Measurements from ENCODE around the gene PLSCR5. TPM values are rescaled to one million over a fixed set of nuclear protein-coding genes. Genes with fewer than 3 reads are reported as not detected.

Gene PLSCR5
- total and polyA plus RNA-seq, 10 of the 15 experiments (the other 5 are each of a cell fraction or from before 2014, with no cell fraction given), result 0.06 TPM; not detected in 9

DNA sequence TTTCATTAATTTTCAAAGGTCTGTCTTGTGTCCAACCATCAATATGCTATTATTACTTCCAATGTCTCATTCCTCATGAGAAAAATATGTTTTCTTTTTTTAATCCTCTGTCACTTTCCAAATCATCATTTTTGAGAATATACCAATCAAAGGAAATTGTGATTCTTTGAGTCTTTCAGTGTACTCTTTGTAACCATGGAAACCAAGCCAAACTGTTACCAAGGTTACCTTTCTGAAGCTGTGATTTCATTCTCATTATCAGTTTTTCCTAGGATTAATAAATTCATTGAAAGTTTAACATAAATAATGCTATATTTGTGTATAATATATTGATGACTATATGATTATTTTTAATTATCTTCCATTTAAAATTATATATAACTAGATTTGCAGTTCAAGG, 16.6 kb upstream of the PLSCR5 start (continued):
- TF ChIP-seq, protein P1, sequence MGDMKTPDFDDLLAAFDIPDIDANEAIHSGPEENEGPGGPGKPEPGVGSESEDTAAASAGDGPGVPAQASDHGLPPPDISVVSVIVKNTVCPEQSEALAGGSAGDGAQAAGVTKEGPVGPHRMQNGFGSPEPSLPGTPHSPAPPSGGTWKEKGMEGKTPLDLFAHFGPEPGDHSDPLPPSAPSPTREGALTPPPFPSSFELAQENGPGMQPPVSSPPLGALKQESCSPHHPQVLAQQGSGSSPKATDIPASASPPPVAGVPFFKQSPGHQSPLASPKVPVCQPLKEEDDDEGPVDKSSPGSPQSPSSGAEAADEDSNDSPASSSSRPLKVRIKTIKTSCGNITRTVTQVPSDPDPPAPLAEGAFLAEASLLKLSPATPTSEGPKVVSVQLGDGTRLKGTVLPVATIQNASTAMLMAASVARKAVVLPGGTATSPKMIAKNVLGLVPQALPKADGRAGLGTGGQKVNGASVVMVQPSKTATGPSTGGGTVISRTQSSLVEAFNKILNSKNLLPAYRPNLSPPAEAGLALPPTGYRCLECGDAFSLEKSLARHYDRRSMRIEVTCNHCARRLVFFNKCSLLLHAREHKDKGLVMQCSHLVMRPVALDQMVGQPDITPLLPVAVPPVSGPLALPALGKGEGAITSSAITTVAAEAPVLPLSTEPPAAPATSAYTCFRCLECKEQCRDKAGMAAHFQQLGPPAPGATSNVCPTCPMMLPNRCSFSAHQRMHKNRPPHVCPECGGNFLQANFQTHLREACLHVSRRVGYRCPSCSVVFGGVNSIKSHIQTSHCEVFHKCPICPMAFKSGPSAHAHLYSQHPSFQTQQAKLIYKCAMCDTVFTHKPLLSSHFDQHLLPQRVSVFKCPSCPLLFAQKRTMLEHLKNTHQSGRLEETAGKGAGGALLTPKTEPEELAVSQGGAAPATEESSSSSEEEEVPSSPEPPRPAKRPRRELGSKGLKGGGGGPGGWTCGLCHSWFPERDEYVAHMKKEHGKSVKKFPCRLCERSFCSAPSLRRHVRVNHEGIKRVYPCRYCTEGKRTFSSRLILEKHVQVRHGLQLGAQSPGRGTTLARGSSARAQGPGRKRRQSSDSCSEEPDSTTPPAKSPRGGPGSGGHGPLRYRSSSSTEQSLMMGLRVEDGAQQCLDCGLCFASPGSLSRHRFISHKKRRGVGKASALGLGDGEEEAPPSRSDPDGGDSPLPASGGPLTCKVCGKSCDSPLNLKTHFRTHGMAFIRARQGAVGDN (IDR thresholded peaks at IDR 0.05), result no peak
- TF ChIP-seq, protein P2, sequence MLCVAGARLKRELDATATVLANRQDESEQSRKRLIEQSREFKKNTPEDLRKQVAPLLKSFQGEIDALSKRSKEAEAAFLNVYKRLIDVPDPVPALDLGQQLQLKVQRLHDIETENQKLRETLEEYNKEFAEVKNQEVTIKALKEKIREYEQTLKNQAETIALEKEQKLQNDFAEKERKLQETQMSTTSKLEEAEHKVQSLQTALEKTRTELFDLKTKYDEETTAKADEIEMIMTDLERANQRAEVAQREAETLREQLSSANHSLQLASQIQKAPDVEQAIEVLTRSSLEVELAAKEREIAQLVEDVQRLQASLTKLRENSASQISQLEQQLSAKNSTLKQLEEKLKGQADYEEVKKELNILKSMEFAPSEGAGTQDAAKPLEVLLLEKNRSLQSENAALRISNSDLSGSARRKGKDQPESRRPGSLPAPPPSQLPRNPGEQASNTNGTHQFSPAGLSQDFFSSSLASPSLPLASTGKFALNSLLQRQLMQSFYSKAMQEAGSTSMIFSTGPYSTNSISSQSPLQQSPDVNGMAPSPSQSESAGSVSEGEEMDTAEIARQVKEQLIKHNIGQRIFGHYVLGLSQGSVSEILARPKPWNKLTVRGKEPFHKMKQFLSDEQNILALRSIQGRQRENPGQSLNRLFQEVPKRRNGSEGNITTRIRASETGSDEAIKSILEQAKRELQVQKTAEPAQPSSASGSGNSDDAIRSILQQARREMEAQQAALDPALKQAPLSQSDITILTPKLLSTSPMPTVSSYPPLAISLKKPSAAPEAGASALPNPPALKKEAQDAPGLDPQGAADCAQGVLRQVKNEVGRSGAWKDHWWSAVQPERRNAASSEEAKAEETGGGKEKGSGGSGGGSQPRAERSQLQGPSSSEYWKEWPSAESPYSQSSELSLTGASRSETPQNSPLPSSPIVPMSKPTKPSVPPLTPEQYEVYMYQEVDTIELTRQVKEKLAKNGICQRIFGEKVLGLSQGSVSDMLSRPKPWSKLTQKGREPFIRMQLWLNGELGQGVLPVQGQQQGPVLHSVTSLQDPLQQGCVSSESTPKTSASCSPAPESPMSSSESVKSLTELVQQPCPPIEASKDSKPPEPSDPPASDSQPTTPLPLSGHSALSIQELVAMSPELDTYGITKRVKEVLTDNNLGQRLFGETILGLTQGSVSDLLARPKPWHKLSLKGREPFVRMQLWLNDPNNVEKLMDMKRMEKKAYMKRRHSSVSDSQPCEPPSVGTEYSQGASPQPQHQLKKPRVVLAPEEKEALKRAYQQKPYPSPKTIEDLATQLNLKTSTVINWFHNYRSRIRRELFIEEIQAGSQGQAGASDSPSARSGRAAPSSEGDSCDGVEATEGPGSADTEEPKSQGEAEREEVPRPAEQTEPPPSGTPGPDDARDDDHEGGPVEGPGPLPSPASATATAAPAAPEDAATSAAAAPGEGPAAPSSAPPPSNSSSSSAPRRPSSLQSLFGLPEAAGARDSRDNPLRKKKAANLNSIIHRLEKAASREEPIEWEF (IDR thresholded peaks at IDR 0.05; ENCODE audit: insufficient replicate concordance, low read depth, low read length), result no peak
- TF ChIP-seq SMARCA5 (IDR thresholded peaks at IDR 0.05), result no peak
